Peyer's patch (tissue), 4 donors: ENCODE results near the gene TANGO6. TPM values are rescaled to one million over a fixed set of nuclear protein-coding genes. Genes with fewer than 3 reads are reported as not detected.
A peak's percentile ranks its signal among the peaks of the same experiment; 100 is the strongest.

Source experiments
- DNase-seq, 3 donors: peaks; one replicate each; pipeline ENCODE4 v3.0.0-alpha.2; 2017 to 2019
- H3K27ac ChIP-seq, 4 donors: fragments of 200-600 bp; sonication (generic); one replicate each; pipeline ENCODE4 v1.5.1; 2016 to 2019
- H3K27me3 ChIP-seq, 2 donors: fragments of 200-600 bp; sonication (generic); one replicate each; pipeline ENCODE4 v1.5.1; 2019
- H3K36me3 ChIP-seq, 3 donors: fragments of 200-600 bp; sonication (generic); one replicate each; pipeline ENCODE4 v1.5.1; 2016 to 2019
- H3K4me1 ChIP-seq, 4 donors: fragments of 200-600 bp; sonication (generic); one replicate each; pipeline ENCODE4 v1.5.1; 2016 to 2019
- H3K4me3 ChIP-seq, 4 donors: fragments of 200-600 bp; sonication (generic); 1 replicate in 3 of 4; 2 replicates in 1 of 4; pipeline ENCODE4 v1.5.1; 2016 to 2019; ENCODE audit warnings: mild to moderate bottlenecking in 1 of 4
- H3K9me3 ChIP-seq, 4 donors: fragments of 200-600 bp; sonication (generic); one replicate each; pipeline ENCODE4 v1.5.1; 2016 to 2019; ENCODE audit warnings: mild to moderate bottlenecking in 1 of 4
- POLR2A ChIP-seq, 2 donors: fragments of 450-650 bp; IDR thresholded peaks; one replicate each; pipeline ENCODE4 v1.5.1; 2017; ENCODE audit warnings: antibody characterized with exemption in 2 of 2, mild to moderate bottlenecking in 2 of 2, moderate library complexity in 2 of 2
- total RNA-seq, 4 donors: library from RNA; depleted of rRNA; stranded (reverse); fragments of >200 nt; gene quantifications; one replicate each; pipeline ENCODE4 v1.1.0, GENCODE V29; 2016
- TF ChIP-seq, protein P1 (sequence below), 6 experiments: fragments of 450-650 bp in 4 of 6; fragments of 200-600 bp in 2 of 6; sonication (generic) in 1 of 6; IDR thresholded peaks; one replicate each; pipeline ENCODE4 v1.5.1; 2017 to 2019; ENCODE audit warnings: antibody characterized with exemption in 6 of 6, mild to moderate bottlenecking in 3 of 6, moderate library complexity in 1 of 6

The TANGO6 gene
- total RNA-seq, 4 donors from 2014 or later = 9.2 to 44.6 (median 13.0) TPM

DNA sequence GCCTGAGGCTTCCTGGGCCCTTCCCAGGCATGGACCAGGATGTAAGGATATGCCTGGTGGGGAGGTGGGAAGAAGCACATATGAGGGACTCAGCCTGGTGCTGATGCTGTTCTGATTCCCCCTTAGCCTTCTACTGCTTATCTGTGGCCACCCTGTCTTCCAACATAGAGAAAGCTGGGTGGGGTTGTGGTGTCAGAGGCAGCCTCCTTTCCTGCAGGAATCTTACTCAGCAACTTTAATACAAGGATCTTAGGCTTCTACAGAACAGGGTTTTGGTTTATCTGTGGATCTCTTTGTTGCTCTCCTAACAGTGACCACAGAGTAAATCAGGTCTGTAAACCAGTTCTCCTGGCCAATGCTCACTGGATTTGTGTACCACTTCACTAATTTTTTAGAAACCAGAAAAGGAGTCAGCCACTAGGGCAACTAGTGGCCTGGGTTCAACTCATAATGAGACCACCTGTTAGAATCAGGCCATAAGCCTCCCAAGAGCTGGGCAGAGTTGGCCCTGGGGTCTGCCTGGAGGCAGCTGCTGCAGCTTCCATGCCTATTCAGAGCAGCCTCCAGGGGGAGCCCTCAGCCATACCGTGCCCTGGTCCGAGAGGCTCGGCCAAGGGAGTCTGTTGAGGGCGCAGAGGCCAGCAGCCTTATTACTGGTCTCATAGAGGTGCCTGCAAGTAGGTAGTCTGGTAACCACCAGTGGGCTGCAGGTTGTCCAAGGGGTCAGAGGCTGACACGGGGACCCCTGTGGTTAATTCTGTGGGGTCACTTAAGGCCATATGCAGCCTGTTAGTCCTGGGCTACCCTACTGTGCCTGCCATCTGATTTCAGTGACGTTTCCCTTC is 269.2 kb downstream of the TANGO6 start:
- Histone ChIP-seq H3K27me3 (no peaks in the 10 kb centered on the region), H3K4me1 (peaks cover 0 to 5% (median 1%) of the 10 kb centered on the region in 4 donors), H3K9me3 (no peaks in the 10 kb centered on the region), H3K4me3 (no peak overlapping the region), H3K27ac (no peak overlapping the region), H3K36me3 (peaks cover 0 to 39% (median 0%) of the 10 kb centered on the region in 3 donors)
- DNase-seq = peak; percentile 39 to 76 (median 71)
- TF ChIP-seq, protein P1, sequence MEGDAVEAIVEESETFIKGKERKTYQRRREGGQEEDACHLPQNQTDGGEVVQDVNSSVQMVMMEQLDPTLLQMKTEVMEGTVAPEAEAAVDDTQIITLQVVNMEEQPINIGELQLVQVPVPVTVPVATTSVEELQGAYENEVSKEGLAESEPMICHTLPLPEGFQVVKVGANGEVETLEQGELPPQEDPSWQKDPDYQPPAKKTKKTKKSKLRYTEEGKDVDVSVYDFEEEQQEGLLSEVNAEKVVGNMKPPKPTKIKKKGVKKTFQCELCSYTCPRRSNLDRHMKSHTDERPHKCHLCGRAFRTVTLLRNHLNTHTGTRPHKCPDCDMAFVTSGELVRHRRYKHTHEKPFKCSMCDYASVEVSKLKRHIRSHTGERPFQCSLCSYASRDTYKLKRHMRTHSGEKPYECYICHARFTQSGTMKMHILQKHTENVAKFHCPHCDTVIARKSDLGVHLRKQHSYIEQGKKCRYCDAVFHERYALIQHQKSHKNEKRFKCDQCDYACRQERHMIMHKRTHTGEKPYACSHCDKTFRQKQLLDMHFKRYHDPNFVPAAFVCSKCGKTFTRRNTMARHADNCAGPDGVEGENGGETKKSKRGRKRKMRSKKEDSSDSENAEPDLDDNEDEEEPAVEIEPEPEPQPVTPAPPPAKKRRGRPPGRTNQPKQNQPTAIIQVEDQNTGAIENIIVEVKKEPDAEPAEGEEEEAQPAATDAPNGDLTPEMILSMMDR (IDR thresholded peaks at IDR 0.05) = peak in 5 of 6 experiments; percentile 33 to 69 (median 60)
- no peak for TF ChIP-seq POLR2A (IDR thresholded peaks at IDR 0.05)

DNA sequence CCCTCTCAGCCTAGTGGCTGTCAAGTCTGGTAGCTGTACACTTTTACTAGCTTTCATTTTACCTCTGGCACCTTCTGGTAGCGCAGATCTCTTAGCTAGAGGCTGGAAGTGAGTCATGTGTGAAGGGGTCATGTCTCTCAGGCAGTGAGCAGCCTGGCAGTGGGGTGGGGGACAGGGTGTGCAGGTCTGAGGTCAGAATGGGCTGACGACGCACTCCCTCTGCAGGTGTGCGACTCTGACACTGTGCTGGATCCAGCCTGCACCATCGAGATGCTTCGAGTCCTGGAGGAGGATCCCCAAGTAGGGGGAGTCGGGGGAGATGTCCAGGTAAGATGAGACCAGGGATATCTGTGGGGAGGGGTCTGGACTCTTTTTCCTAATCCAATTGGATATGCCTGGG is 269.9 kb downstream of the TANGO6 start:
- no peaks in the 10 kb centered on the region for H3K27me3 ChIP-seq
- H3K9me3 ChIP-seq = no peaks in the 10 kb centered on the region
- no peaks in the 10 kb centered on the region for H3K4me1 ChIP-seq
- no peak overlapping the region for H3K27ac ChIP-seq
- peaks cover 0 to 40% (median 0%) of the 10 kb centered on the region in 3 donors for H3K36me3 ChIP-seq
- H3K4me3 ChIP-seq = no peak overlapping the region
- no peak for TF ChIP-seq POLR2A (IDR thresholded peaks at IDR 0.05)
- TF ChIP-seq, protein P1 (IDR thresholded peaks at IDR 0.05) = no peak
- DNase-seq = no peak

DNA sequence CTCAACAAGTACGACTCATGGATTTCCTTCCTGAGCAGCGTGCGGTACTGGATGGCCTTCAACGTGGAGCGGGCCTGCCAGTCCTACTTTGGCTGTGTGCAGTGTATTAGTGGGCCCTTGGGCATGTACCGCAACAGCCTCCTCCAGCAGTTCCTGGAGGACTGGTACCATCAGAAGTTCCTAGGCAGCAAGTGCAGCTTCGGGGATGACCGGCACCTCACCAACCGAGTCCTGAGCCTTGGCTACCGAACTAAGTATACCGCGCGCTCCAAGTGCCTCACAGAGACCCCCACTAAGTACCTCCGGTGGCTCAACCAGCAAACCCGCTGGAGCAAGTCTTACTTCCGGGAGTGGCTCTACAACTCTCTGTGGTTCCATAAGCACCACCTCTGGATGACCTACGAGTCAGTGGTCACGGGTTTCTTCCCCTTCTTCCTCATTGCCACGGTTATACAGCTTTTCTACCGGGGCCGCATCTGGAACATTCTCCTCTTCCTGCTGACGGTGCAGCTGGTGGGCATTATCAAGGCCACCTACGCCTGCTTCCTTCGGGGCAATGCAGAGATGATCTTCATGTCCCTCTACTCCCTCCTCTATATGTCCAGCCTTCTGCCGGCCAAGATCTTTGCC is 271.1 kb downstream of the TANGO6 start:
- Histone ChIP-seq H3K4me3 (no peak overlapping the region), H3K27ac (no peak overlapping the region), H3K36me3 (peaks cover 0 to 47% (median 0%) of the 10 kb centered on the region in 3 donors), H3K27me3 (no peaks in the 10 kb centered on the region), H3K9me3 (no peaks in the 10 kb centered on the region), H3K4me1 (no peaks in the 10 kb centered on the region)
- DNase-seq = peak in 1 of 3 donors; percentile 29
- TF ChIP-seq POLR2A (IDR thresholded peaks at IDR 0.05) = no peak
- TF ChIP-seq, protein P1 (IDR thresholded peaks at IDR 0.05) = no peak

DNA sequence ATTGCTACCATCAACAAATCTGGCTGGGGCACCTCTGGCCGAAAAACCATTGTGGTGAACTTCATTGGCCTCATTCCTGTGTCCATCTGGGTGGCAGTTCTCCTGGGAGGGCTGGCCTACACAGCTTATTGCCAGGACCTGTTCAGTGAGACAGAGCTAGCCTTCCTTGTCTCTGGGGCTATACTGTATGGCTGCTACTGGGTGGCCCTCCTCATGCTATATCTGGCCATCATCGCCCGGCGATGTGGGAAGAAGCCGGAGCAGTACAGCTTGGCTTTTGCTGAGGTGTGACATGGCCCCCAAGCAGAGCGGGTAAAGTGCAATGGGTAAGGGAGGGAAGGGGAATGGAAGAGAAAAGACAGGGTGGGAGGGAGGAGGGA is 271.6 kb downstream of the TANGO6 start:
- H3K27me3 ChIP-seq = no peaks in the 10 kb centered on the region
- no peak overlapping the region for H3K4me3 ChIP-seq
- H3K9me3 ChIP-seq = no peaks in the 10 kb centered on the region
- H3K4me1 ChIP-seq = no peaks in the 10 kb centered on the region
- no peak for DNase-seq
- no peak overlapping the region for H3K27ac ChIP-seq
- TF ChIP-seq, protein P1 (IDR thresholded peaks at IDR 0.05) = no peak
- TF ChIP-seq POLR2A (IDR thresholded peaks at IDR 0.05) = no peak
- peaks cover 0 to 49% (median 0%) of the 10 kb centered on the region in 3 donors for H3K36me3 ChIP-seq

DNA sequence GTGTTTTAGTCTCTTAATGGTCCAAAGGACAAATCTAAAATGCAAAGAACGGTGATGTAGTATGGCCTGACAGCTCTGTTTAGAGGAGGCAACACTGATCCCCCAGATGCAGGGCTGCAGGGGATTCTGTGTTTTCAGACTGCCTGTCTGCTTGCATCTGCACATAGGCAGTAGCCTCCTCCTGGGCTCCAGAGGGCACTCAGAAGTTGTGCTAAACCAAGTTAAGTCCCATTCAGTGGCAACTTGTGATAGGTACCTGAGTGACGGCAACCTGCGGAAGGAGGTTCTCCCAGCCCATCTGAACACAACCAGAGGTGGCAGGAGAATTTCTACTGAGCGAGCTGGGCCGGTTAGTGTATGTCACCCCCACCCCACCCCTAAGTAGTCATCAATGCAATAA is 272.0 kb downstream of the TANGO6 start:
- no peaks in the 10 kb centered on the region for H3K9me3 ChIP-seq
- H3K27me3 ChIP-seq = no peaks in the 10 kb centered on the region
- H3K4me1 ChIP-seq = no peaks in the 10 kb centered on the region
- H3K4me3 ChIP-seq = no peak overlapping the region
- TF ChIP-seq, protein P1 (IDR thresholded peaks at IDR 0.05) = no peak
- no peak for TF ChIP-seq POLR2A (IDR thresholded peaks at IDR 0.05)
- H3K36me3 ChIP-seq = peaks cover 0 to 53% (median 0%) of the 10 kb centered on the region in 3 donors
- peak in 1 of 3 donors; percentile 7 for DNase-seq
- H3K27ac ChIP-seq = no peak overlapping the region
